HG02884 (cell line): ENCODE measurements around the gene KRTAP10-5.
"Not testable (repeated sequence)": the region's sequence is repeated elsewhere in the genome, so short reads cannot be mapped to it uniquely, and the experiment has no call there.

Source experiments
- ATAC-seq: cut with Tn5 transposase; IDR thresholded peaks from one replicate; pipeline ENCODE4 v1.9.1; 2021; ENCODE audit warnings: mild to moderate bottlenecking, moderate library complexity; ENCODE audit not compliant: unreplicated experiment

KRTAP10-5 gene

GRCh38 chr21:44611551-44611950 lies 31.1 kb upstream of the KRTAP10-5 start:
- no peak for ATAC-seq

- not testable (repeated sequence) for ATAC-seq
Measured at GRCh38 chr21:44610157-44610843, 29.9 kb upstream of the KRTAP10-5 start.

GRCh38 chr21:44609193-44609592 lies 28.8 kb upstream of the KRTAP10-5 start:
- ATAC-seq: no peak

GRCh38 chr21:44606495-44606894 lies 26.1 kb upstream of the KRTAP10-5 start:
- ATAC-seq: no peak

GRCh38 chr21:44603911-44604310 lies 23.5 kb upstream of the KRTAP10-5 start:
- ATAC-seq: no peak

GRCh38 chr21:44603109-44603875 lies 22.9 kb upstream of the KRTAP10-5 start:
- no peak for ATAC-seq

GRCh38 chr21:44602463-44602850 lies 22.1 kb upstream of the KRTAP10-5 start:
- ATAC-seq: no peak

GRCh38 chr21:44601596-44602462 lies 21.4 kb upstream of the KRTAP10-5 start:
- no peak for ATAC-seq

GRCh38 chr21:44601091-44601490 lies 20.7 kb upstream of the KRTAP10-5 start:
- ATAC-seq: not testable (repeated sequence)

GRCh38 chr21:44600118-44600978 lies 19.9 kb upstream of the KRTAP10-5 start, which contains the start of gene KRTAP10-7:
Gene KRTAP10-7, plus strand, starts transcription at chr21:44600597. Its CDS starts 25 bp downstream, at chr21:44600622.
- not testable (repeated sequence) for ATAC-seq

GRCh38 chr21:44599264-44600029 lies 19.0 kb upstream of the KRTAP10-5 start:
- no peak for ATAC-seq

GRCh38 chr21:44598061-44598460 lies 17.7 kb upstream of the KRTAP10-5 start:
- ATAC-seq: no peak

GRCh38 chr21:44596068-44596725 lies 15.8 kb upstream of the KRTAP10-5 start:
- no peak for ATAC-seq

GRCh38 chr21:44595524-44595923 lies 15.1 kb upstream of the KRTAP10-5 start:
- ATAC-seq: no peak

GRCh38 chr21:44594406-44594916 lies 14.1 kb upstream of the KRTAP10-5 start:
- no peak for ATAC-seq

GRCh38 chr21:44593598-44594405 lies 13.4 kb upstream of the KRTAP10-5 start:
- no peak for ATAC-seq

GRCh38 chr21:44592446-44593311 lies 12.3 kb upstream of the KRTAP10-5 start, which contains the start of gene KRTAP10-6:
Gene KRTAP10-6, minus strand, starts transcription at chr21:44592505. Its CDS starts 21 bp downstream, at chr21:44592484.
- ATAC-seq: no peak
